GM10248 (cell line): ENCODE measurements around the gene ZMIZ1.

ENCODE experiments used
- CTCF ChIA-PET: fragments of 300-600 bp; sonication (Branson Sonifier 250); formaldehyde crosslinking; extraction: SDS; loops from one replicate; lab custom pipeline; 2021; ENCODE audit warnings: antibody characterized with exemption; lab: Yijun Ruan, JAX
- POLR2A ChIA-PET: fragments of 350-650 bp; sonication (Branson Sonifier 250); formaldehyde crosslinking; extraction: SDS; loops from one replicate; lab custom pipeline; 2020; ENCODE audit warnings: antibody characterized with exemption; lab: Yijun Ruan, JAX
- DNase-seq: peaks from one replicate; pipeline ENCODE4 v3.0.0; 2012; ENCODE audit errors: extremely low spot score
- CTCF ChIP-seq: IDR thresholded peaks from 2 replicates; pipeline ENCODE4 v1.5.1; 2012; ENCODE audit warnings: mild to moderate bottlenecking, low read depth; ENCODE audit errors: extremely low read depth, missing control alignments, control extremely low read depth

The ZMIZ1 gene

GRCh38 chr10:79155301-79156081 lies 86.7 kb downstream of the ZMIZ1 start:
- TF ChIP-seq CTCF = no peak
- ChIA-PET CTCF (interaction anchor here (1.0 to 5.3 kb wide), 3 partner anchors 8 to 1108 kb away, joined by 3 to 25 read pairs (median 4); no protein-coding TSS in a partner anchor), POLR2A (no interaction called here)
- no peak for DNase-seq

- CTCF ChIA-PET = interaction anchor here (2.0 to 5.3 kb wide), 2 partner anchors 38 to 41 kb away, joined by 6 to 25 read pairs; no protein-coding TSS in a partner anchor
These were observed 87.8 kb downstream of the ZMIZ1 start for GRCh38 chr10:79156334-79157274.

DNA sequence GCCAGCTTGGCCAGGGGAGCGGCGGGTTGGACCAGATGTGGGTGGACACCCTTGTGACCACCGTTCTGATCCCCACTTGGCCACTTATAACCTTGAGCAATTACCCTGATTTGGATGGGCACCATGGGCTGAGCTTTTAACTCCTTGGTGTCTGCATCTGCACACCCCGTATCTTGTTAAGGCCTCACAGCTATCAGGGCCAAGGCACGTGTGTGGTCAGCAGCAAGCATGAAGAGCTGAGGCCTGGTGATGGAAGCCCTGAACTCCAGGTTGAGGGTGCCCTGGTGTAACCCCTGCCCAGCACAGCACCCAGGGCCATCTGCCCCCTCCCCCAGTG lies 89.2 kb downstream of the ZMIZ1 start:
- TF ChIP-seq CTCF = no peak
- ChIA-PET CTCF (interaction anchor here (1.3 to 5.3 kb wide), 5 partner anchors 9 to 39 kb away, joined by 3 to 25 read pairs (median 6); no protein-coding TSS in a partner anchor), POLR2A (interaction anchor here (0.9 kb wide), 1 partner anchor 223 kb away, joined by 3 read pairs; no protein-coding TSS in a partner anchor)
- DNase-seq = no peak

More at GRCh38 chr10:79156334-79157274, 87.8 kb downstream of the ZMIZ1 start:
- no peak for DNase-seq
- POLR2A ChIA-PET = interaction anchor here (0.9 kb wide), 1 partner anchor 222 kb away, joined by 3 read pairs; no protein-coding TSS in a partner anchor
- no peak for TF ChIP-seq CTCF

GRCh38 chr10:79158402-79159097 lies 89.8 kb downstream of the ZMIZ1 start:
- ChIA-PET CTCF (interaction anchor here (1.3 to 5.3 kb wide), 5 partner anchors 8 to 39 kb away, joined by 3 to 25 read pairs (median 6); no protein-coding TSS in a partner anchor), POLR2A (no interaction called here)
- TF ChIP-seq CTCF = no peak
- DNase-seq = no peak

DNA sequence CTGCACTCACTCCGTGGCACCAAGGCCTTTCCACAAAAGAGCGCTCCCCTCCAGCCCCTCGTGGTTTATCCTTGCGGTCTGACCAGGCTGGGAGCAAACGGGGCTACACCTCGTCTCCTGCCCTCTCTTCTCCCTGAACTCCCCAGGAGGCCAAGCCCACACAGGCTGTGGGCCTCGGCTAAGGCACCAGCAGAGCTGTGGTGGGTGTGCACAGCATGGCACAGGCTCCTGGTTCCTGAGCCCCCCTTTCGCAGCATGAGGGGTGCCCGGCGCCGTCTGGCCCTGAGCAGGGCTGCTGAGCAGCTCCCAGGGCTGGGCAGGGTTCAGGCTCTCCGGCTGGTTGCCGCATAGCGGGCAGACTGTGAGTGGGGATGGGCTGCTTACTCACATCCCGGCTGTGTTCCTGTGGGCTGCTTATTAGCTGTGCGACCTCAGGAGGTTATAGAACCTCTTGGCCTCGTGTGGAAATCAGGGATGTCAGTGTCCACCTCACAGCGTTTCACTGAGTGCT lies 90.4 kb downstream of the ZMIZ1 start:
- CTCF ChIA-PET = interaction anchor here (1.3 to 5.3 kb wide), 3 partner anchors 7 to 36 kb away, joined by 3 to 25 read pairs (median 6); no protein-coding TSS in a partner anchor
- POLR2A ChIA-PET = no interaction called here
- no peak for TF ChIP-seq CTCF
- no peak for DNase-seq
